D721Med (cell line): ENCODE results near the gene PLXNA4.

Experiments
- DNase-seq: peaks from one replicate; pipeline ENCODE4 v3.0.0; 2011; ENCODE audit warnings: low spot score; ENCODE audit not compliant: insufficient read length
- FAIRE-seq: peaks from 2 replicates; lab custom pipeline; 2011; peaks lifted over from hg19 to GRCh38; lab: Jason Lieb, UNC
- TF ChIP-seq, protein P1 (sequence below): IDR thresholded peaks from 2 replicates; pipeline ENCODE4 v1.5.1; 2012; ENCODE audit warnings: mild to moderate bottlenecking, control low read depth; ENCODE audit not compliant: insufficient read depth; ENCODE audit errors: missing control alignments

Gene PLXNA4

DNA sequence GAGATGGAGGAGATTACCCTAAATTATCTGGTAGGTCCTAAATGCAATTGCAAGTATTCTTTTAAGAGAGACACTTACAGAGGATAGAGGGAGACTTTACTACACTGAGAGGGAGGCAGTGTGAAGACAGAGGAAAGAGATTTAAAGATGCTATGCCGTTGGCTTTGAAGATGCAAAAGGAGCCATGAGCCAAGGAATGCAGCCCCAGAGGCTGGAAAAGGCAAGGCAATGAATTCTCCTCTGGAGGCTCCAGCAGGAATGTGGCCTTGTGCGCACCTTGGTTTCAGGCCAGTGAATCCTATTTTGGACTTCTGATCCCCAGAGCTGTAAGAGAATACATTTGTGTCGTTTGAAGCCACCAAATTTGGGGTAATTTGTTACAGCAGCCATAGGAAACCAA lies 118.6 kb downstream of the PLXNA4 start:
- TF ChIP-seq, protein P1, sequence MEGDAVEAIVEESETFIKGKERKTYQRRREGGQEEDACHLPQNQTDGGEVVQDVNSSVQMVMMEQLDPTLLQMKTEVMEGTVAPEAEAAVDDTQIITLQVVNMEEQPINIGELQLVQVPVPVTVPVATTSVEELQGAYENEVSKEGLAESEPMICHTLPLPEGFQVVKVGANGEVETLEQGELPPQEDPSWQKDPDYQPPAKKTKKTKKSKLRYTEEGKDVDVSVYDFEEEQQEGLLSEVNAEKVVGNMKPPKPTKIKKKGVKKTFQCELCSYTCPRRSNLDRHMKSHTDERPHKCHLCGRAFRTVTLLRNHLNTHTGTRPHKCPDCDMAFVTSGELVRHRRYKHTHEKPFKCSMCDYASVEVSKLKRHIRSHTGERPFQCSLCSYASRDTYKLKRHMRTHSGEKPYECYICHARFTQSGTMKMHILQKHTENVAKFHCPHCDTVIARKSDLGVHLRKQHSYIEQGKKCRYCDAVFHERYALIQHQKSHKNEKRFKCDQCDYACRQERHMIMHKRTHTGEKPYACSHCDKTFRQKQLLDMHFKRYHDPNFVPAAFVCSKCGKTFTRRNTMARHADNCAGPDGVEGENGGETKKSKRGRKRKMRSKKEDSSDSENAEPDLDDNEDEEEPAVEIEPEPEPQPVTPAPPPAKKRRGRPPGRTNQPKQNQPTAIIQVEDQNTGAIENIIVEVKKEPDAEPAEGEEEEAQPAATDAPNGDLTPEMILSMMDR = no peak
- DNase-seq (no peak), FAIRE-seq (no peak)

- FAIRE-seq (no peak), DNase-seq (no peak)
- TF ChIP-seq, protein P1 = no peak
Observed at GRCh38 chr7:132456418-132456817, 119.9 kb downstream of the PLXNA4 start.

GRCh38 chr7:132455378-132455777 lies 120.9 kb downstream of the PLXNA4 start:
- TF ChIP-seq, protein P1 = no peak
- DNase-seq (no peak), FAIRE-seq (no peak)

DNA sequence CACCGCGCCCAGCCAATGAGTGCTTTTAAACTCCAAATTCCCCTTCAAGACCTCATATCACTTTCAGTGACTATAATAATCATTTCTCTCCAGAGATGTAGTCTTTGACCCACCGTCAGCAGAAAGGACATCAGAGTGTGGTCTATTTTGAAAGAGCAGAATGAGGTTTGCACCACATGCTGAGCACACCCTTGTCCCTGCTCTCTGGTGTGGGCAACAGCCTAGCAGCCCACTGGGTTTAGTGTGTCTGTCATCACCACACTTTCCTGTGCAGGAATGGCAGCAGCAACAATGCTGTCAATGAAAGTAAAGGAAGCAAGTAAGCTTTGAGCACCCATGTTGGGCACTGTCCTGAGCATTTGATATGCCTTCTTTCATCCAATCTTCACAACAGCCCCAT lies 122.4 kb downstream of the PLXNA4 start:
- TF ChIP-seq, protein P1 = no peak
- no peak for DNase-seq
- FAIRE-seq = no peak

GRCh38 chr7:132451161-132451560 lies 125.1 kb downstream of the PLXNA4 start:
- DNase-seq = no peak
- TF ChIP-seq, protein P1 = no peak
- no peak for FAIRE-seq

- DNase-seq (no peak), FAIRE-seq (no peak)
- TF ChIP-seq, protein P1 = no peak
Observed at GRCh38 chr7:132450696-132451095, 125.6 kb downstream of the PLXNA4 start.

GRCh38 chr7:132450188-132450587 lies 126.1 kb downstream of the PLXNA4 start:
- no peak for FAIRE-seq
- DNase-seq = no peak
- TF ChIP-seq, protein P1 = no peak
